OCI-LY7 (cell line): ENCODE results near the gene TEX14. TPM values are rescaled to one million over a fixed set of nuclear protein-coding genes. Genes with fewer than 3 reads are reported as not detected.

ENCODE experiments used
- BruUV-seq: library from RNA; stranded (reverse); fragments of 400-500 nt; replicated peaks from 2 replicates; lab custom pipeline; 2021; lab: Mats Ljungman, UMichigan
- CTCF ChIA-PET: fragments of 300-600 bp; sonication (Branson Sonifier 250); formaldehyde crosslinking; loops from one replicate; lab custom pipeline; 2022; ENCODE audit warnings: antibody characterized with exemption; ENCODE audit not compliant: unreplicated experiment; lab: Charles Lee
- POLR2A ChIA-PET: fragments of 300-600 bp; sonication (Branson Sonifier 250); formaldehyde crosslinking; loops from one replicate; lab custom pipeline; 2022; ENCODE audit warnings: antibody characterized with exemption; lab: Charles Lee
- DNase-seq: peaks from one replicate; pipeline ENCODE4 v3.0.0-alpha.2; 2015; ENCODE audit warnings: low spot score
- H2AFZ ChIP-seq: fragments of 200-600 bp; sonication (generic), shearing (Covaris generic); 2 replicates; pipeline ENCODE4 v1.6.1; 2014; ENCODE audit warnings: mild to moderate bottlenecking, antibody characterized with exemption, low read length, moderate library complexity
- H3K27ac ChIP-seq: fragments of 200-600 bp; sonication (generic); 2 replicates; pipeline ENCODE4 v1.5.1; 2014; ENCODE audit warnings: mixed run types, low read depth, mild to moderate bottlenecking, moderate library complexity, low read length, inconsistent platforms; ENCODE audit not compliant: poor library complexity, severe bottlenecking
- H3K36me3 ChIP-seq: fragments of 200-600 bp; sonication (generic); 2 replicates; pipeline ENCODE4 v1.6.1; 2014; ENCODE audit warnings: mild to moderate bottlenecking, antibody characterized with exemption, low read length, moderate library complexity, mixed read lengths; ENCODE audit not compliant: insufficient read depth
- H3K4me1 ChIP-seq: fragments of 200-600 bp; sonication (generic); 2 replicates; pipeline ENCODE4 v1.5.1; 2014; ENCODE audit warnings: mild to moderate bottlenecking, low read length; ENCODE audit not compliant: insufficient read depth, poor library complexity, severe bottlenecking
- H3K4me2 ChIP-seq: fragments of 200-600 bp; sonication (generic); 2 replicates; pipeline ENCODE4 v1.6.1; 2014; ENCODE audit warnings: mild to moderate bottlenecking, low read length
- H3K4me3 ChIP-seq: fragments of 200-600 bp; sonication (generic); 2 replicates; pipeline ENCODE4 v1.5.1; 2014; ENCODE audit warnings: mild to moderate bottlenecking, low read depth, low read length; ENCODE audit not compliant: poor library complexity, severe bottlenecking
- H3K79me2 ChIP-seq: fragments of 200-600 bp; sonication (generic); 2 replicates; pipeline ENCODE4 v1.6.1; 2016; ENCODE audit warnings: low read depth, mild to moderate bottlenecking, low read length, moderate library complexity, mixed read lengths; ENCODE audit not compliant: insufficient read depth
- H3K9me2 ChIP-seq: fragments of 200-600 bp; sonication (generic); 2 replicates; pipeline ENCODE4 v1.6.1; 2016; ENCODE audit warnings: mild to moderate bottlenecking, low read length, mixed read lengths; ENCODE audit not compliant: insufficient read depth
- H3K9me3 ChIP-seq: fragments of 200-600 bp; sonication (generic); 2 replicates; pipeline ENCODE4 v1.6.1; 2014; ENCODE audit warnings: mild to moderate bottlenecking, mixed run types, low read length, mixed read lengths
- H4K20me1 ChIP-seq: fragments of 200-600 bp; sonication (generic); 2 replicates; pipeline ENCODE4 v1.6.1; 2014; ENCODE audit warnings: mild to moderate bottlenecking, antibody characterized with exemption, low read length, moderate library complexity, mixed read lengths; ENCODE audit not compliant: insufficient read depth
- EZH2phosphoT487 ChIP-seq: fragments of 200-600 bp; sonication (generic); IDR thresholded peaks from 2 replicates; pipeline ENCODE4 v1.6.1; 2018; ENCODE audit warnings: low read depth, borderline replicate concordance, mild to moderate bottlenecking, mixed run types, antibody characterized with exemption, low read length, moderate library complexity, mixed read lengths
- intact Hi-C: fragments of 100-400 bp; cut with micrococcal nuclease; formaldehyde crosslinking; loops from one replicate; pipeline ENCODE4 v1.10.0; 2022; ENCODE audit not compliant: unreplicated experiment
- total RNA-seq, 2 experiments: library from RNA; depleted of rRNA in 1 of 2; stranded (reverse); fragments of >200 nt in 1 of 2; shearing (Covaris generic) in 1 of 2; gene quantifications; 2 replicates each; pipeline ENCODE4 v1.2.3, GENCODE V29; 2014 to 2022
- TF ChIP-seq, protein P1 (sequence below): fragments of 200-600 bp; sonication (generic); conservative IDR thresholded peaks from 2 replicates; pipeline ENCODE4 v1.5.1; 2014; ENCODE audit warnings: mild to moderate bottlenecking, antibody characterized with exemption, low read length, moderate library complexity, mixed read lengths

Gene TEX14
- total RNA-seq, 2 experiments from 2014 or later, result 0.69 to 2.3 TPM

DNA sequence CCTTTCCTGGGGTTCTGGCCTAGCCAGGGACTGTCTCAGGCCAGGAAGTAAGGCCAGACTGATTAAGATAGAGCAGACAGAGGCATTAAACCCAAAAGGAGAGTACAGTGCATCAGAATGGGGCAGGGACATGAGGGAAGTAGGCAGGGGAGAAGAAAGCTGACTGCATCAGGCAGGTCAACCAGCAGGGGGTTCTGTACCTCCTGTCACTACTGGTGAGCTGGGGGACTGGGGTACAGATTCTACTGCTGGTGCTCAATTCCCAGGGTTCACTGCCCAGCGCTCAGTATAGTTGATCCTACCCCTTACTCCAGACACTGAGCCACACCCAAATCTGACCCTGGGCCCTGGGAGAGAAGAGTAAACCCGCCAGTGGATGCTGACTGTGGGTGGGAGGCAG, 164.5 kb downstream of the TEX14 start:
- no peak overlapping the region for H3K27ac ChIP-seq
- no TSS peak for BruUV-seq
- H2AFZ ChIP-seq, result no peak overlapping the region
- TF ChIP-seq, protein P1, sequence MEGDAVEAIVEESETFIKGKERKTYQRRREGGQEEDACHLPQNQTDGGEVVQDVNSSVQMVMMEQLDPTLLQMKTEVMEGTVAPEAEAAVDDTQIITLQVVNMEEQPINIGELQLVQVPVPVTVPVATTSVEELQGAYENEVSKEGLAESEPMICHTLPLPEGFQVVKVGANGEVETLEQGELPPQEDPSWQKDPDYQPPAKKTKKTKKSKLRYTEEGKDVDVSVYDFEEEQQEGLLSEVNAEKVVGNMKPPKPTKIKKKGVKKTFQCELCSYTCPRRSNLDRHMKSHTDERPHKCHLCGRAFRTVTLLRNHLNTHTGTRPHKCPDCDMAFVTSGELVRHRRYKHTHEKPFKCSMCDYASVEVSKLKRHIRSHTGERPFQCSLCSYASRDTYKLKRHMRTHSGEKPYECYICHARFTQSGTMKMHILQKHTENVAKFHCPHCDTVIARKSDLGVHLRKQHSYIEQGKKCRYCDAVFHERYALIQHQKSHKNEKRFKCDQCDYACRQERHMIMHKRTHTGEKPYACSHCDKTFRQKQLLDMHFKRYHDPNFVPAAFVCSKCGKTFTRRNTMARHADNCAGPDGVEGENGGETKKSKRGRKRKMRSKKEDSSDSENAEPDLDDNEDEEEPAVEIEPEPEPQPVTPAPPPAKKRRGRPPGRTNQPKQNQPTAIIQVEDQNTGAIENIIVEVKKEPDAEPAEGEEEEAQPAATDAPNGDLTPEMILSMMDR, result peak; percentile 51
- no peak for TF ChIP-seq EZH2phosphoT487
- POLR2A ChIA-PET, result interaction anchor here (0.5 kb wide), 1 partner anchor 176 kb away, joined by 3 read pairs; no protein-coding TSS in a partner anchor
- no peaks in the 10 kb centered on the region for H3K4me1 ChIP-seq
- intact Hi-C loops, result no loop called here
- no peak overlapping the region for H3K4me3 ChIP-seq
- H3K79me2 ChIP-seq, result no peaks in the 10 kb centered on the region
- no peaks in the 10 kb centered on the region for H4K20me1 ChIP-seq
- H3K4me2 ChIP-seq, result no peak overlapping the region
- no peaks in the 10 kb centered on the region for H3K9me3 ChIP-seq
- no peaks in the 10 kb centered on the region for H3K36me3 ChIP-seq
- DNase-seq, result peak; percentile 32
- no peaks in the 10 kb centered on the region for H3K9me2 ChIP-seq
- CTCF ChIA-PET, result no interaction called here

DNA sequence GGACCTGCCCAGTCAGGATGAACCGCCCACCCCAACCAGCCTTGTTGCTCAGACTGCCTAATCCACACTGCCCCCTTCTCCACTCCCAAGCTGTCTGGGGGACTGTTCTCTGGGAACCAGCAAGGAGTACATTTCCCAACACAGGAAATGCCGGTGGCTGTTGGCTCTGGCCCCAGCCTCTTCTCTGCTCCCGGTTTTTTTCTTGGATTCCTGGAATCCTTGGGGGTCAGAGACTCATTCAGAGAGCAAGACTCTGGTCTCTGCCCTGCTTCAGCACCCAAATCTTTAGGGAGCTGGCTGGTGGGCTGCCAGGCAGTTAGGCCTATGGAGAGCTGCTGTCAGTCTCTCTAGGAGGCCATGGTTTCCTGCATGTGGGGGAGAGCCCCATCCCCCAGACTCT, 166.6 kb downstream of the TEX14 start:
- H3K36me3 ChIP-seq, result no peaks in the 10 kb centered on the region

GRCh38 chr17:58521680-58522079, 170.2 kb downstream of the TEX14 start:
- POLR2A ChIA-PET, result no interaction called here
- TF ChIP-seq, protein P1, result no peak
- no peak for TF ChIP-seq EZH2phosphoT487
- Histone ChIP-seq H3K27ac (no peak overlapping the region), H3K79me2 (peaks cover 6% of the 10 kb centered on the region; the same call in 1 of the 2 replicates), H3K36me3 (no peaks in the 10 kb centered on the region), H3K9me2 (no peaks in the 10 kb centered on the region), H4K20me1 (no peaks in the 10 kb centered on the region), H3K4me1 (peaks cover 29% of the 10 kb centered on the region), H3K9me3 (no peaks in the 10 kb centered on the region), H3K4me2 (no peak overlapping the region), H2AFZ (no peak overlapping the region), H3K4me3 (no peak overlapping the region)
- CTCF ChIA-PET, result no interaction called here
- BruUV-seq, result no TSS peak
- intact Hi-C loops, result no loop called here
- DNase-seq, result no peak

More for the DNA sequence above, 166.6 kb downstream of the TEX14 start:
- no peaks in the 10 kb centered on the region for H3K79me2 ChIP-seq
- H4K20me1 ChIP-seq, result no peaks in the 10 kb centered on the region
- TF ChIP-seq EZH2phosphoT487, result no peak
- TF ChIP-seq, protein P1, result no peak
- no peak for DNase-seq
- intact Hi-C loops, result no loop called here
- peaks cover 9% of the 10 kb centered on the region for H3K4me1 ChIP-seq
- H3K9me2 ChIP-seq, result no peaks in the 10 kb centered on the region
- H3K27ac ChIP-seq, result no peak overlapping the region
- BruUV-seq, result no TSS peak
- no peak overlapping the region for H2AFZ ChIP-seq
- H3K4me2 ChIP-seq, result no peak overlapping the region
- CTCF ChIA-PET, result no interaction called here
- H3K4me3 ChIP-seq, result no peak overlapping the region
- no peaks in the 10 kb centered on the region for H3K9me3 ChIP-seq
- POLR2A ChIA-PET, result interaction anchor here (1.1 kb wide), 1 partner anchor 19 kb away, joined by 4 read pairs; a partner anchor contains a TSS
